ENCODE measurements around the gene CMIP. TPM values are rescaled to one million over a fixed set of nuclear protein-coding genes. Genes with fewer than 3 reads are reported as not detected.
A peak's percentile ranks its signal among the peaks of the same experiment; 100 is the strongest.

The CMIP gene
- total RNA-seq, 4 donors from 2014 or later, result 16.7 to 104 (median 43.6) TPM

GRCh38 chr16:81616321-81617020 lies 171.9 kb downstream of the CMIP start:
- intact Hi-C loops (cut with DNase I; ENCODE audit: low total_unique reads), result no loop called here
- no peaks in the 10 kb centered on the region for H3K27me3 ChIP-seq
- no peaks in the 10 kb centered on the region for H3K4me1 ChIP-seq
- no peak overlapping the region for H3K4me3 ChIP-seq
- H3K27ac ChIP-seq, result peak overlapping the region; percentile 2 to 38
- no peaks in the 10 kb centered on the region for H3K36me3 ChIP-seq
- peak; percentile 43 to 46 for DNase-seq
- no peaks in the 10 kb centered on the region for H3K9me3 ChIP-seq
- TF ChIP-seq POLR2A (IDR thresholded peaks at IDR 0.05), result no peak
- no peak for TF ChIP-seq CTCF (IDR thresholded peaks at IDR 0.05)

GRCh38 chr16:81617021-81617346 lies 172.4 kb downstream of the CMIP start:
- no peaks in the 10 kb centered on the region for H3K36me3 ChIP-seq
- no peaks in the 10 kb centered on the region for H3K4me1 ChIP-seq
- H3K27me3 ChIP-seq, result no peaks in the 10 kb centered on the region
- H3K9me3 ChIP-seq, result no peaks in the 10 kb centered on the region
- DNase-seq, result no peak
- no peak for TF ChIP-seq CTCF (IDR thresholded peaks at IDR 0.05)
- intact Hi-C loops (cut with DNase I; ENCODE audit: low total_unique reads), result no loop called here
- H3K4me3 ChIP-seq, result no peak overlapping the region
- peak overlapping the region in 1 of 2 donors; percentile 2 for H3K27ac ChIP-seq

GRCh38 chr16:81618187-81618586 lies 173.6 kb downstream of the CMIP start:
- intact Hi-C loops (cut with DNase I; ENCODE audit: low total_unique reads), result no loop called here
- Histone ChIP-seq H3K27me3 (no peaks in the 10 kb centered on the region), H3K36me3 (no peaks in the 10 kb centered on the region), H3K4me1 (no peaks in the 10 kb centered on the region), H3K9me3 (no peaks in the 10 kb centered on the region), H3K27ac (no peak overlapping the region), H3K4me3 (no peak overlapping the region)
- TF ChIP-seq POLR2A (IDR thresholded peaks at IDR 0.05) (no peak), CTCF (IDR thresholded peaks at IDR 0.05) (no peak)
- no peak for DNase-seq

- Histone ChIP-seq H3K4me3 (no peak overlapping the region), H3K4me1 (no peaks in the 10 kb centered on the region), H3K27me3 (no peaks in the 10 kb centered on the region), H3K36me3 (no peaks in the 10 kb centered on the region), H3K27ac (no peak overlapping the region), H3K9me3 (no peaks in the 10 kb centered on the region)
- intact Hi-C loops (cut with DNase I; ENCODE audit: low total_unique reads), result no loop called here
- DNase-seq, result no peak
- TF ChIP-seq CTCF (IDR thresholded peaks at IDR 0.05), result no peak
- no peak for TF ChIP-seq POLR2A (IDR thresholded peaks at IDR 0.05)
Observed at GRCh38 chr16:81618661-81619060, 174.1 kb downstream of the CMIP start.

- intact Hi-C loops (cut with DNase I; ENCODE audit: low total_unique reads), result no loop called here
Observed at GRCh38 chr16:81620029-81620428, 175.4 kb downstream of the CMIP start.

More at GRCh38 chr16:81620029-81620428, 175.4 kb downstream of the CMIP start:
- no peak for DNase-seq
- Histone ChIP-seq H3K4me1 (peaks cover 0 to under 1% of the 10 kb centered on the region in 2 donors), H3K36me3 (no peaks in the 10 kb centered on the region), H3K27me3 (no peaks in the 10 kb centered on the region), H3K4me3 (no peak overlapping the region), H3K9me3 (no peaks in the 10 kb centered on the region), H3K27ac (no peak overlapping the region)
- TF ChIP-seq CTCF (IDR thresholded peaks at IDR 0.05), result no peak
- no peak for TF ChIP-seq POLR2A (IDR thresholded peaks at IDR 0.05)
